ENCODE data around the gene TUSC2.

Gene TUSC2

GRCh38 chr3:50327943-50328691 is at the start of gene TUSC2:
TSS of gene TUSC2 (minus strand) at chr3:50328223. CDS start at chr3:50328099, 124 bp downstream.
- peak; percentile 94 for DNase-seq

GRCh38 chr3:50375258-50375931 is 47.4 kb upstream of the TUSC2 start:
- no peak for DNase-seq

- no peak for DNase-seq
Observed at GRCh38 chr3:50374363-50375257, 46.6 kb upstream of the TUSC2 start.

- no peak for DNase-seq
Observed at GRCh38 chr3:50373146-50374051, 45.4 kb upstream of the TUSC2 start.

GRCh38 chr3:50372349-50372748 is 44.3 kb upstream of the TUSC2 start:
- DNase-seq, result no peak

GRCh38 chr3:50371133-50371685 is 43.2 kb upstream of the TUSC2 start:
- DNase-seq, result no peak

GRCh38 chr3:50370594-50370993 is 42.6 kb upstream of the TUSC2 start:
- DNase-seq, result no peak

GRCh38 chr3:50369012-50369670 is 41.1 kb upstream of the TUSC2 start:
- DNase-seq, result no peak

- DNase-seq, result no peak
Observed at GRCh38 chr3:50365842-50366220, 37.8 kb upstream of the TUSC2 start.

GRCh38 chr3:50365080-50365841 is 37.2 kb upstream of the TUSC2 start:
- peak; percentile 94 for DNase-seq

- DNase-seq, result no peak
Observed at GRCh38 chr3:50364573-50365079, 36.6 kb upstream of the TUSC2 start.

- no peak for DNase-seq
Observed at GRCh38 chr3:50359760-50360110, 31.7 kb upstream of the TUSC2 start.

- peak; percentile 96 for DNase-seq
Observed at GRCh38 chr3:50358911-50359759, 31.1 kb upstream of the TUSC2 start, which contains the start of gene TMEM115. TSS of gene TMEM115 (minus strand) at chr3:50359521. CDS start at chr3:50359063, 458 bp downstream.

GRCh38 chr3:50358355-50358910 is 30.4 kb upstream of the TUSC2 start:
- no peak for DNase-seq

- no peak for DNase-seq
Observed at GRCh38 chr3:50357481-50357880, 29.5 kb upstream of the TUSC2 start.

- DNase-seq, result no peak
Observed at GRCh38 chr3:50356553-50356952, 28.5 kb upstream of the TUSC2 start.

GRCh38 chr3:50355829-50356552 is 28.0 kb upstream of the TUSC2 start:
- DNase-seq, result no peak

- no peak for DNase-seq
Observed at GRCh38 chr3:50354850-50355249, 26.8 kb upstream of the TUSC2 start.
